OCI-LY7 (cell line): ENCODE results near the gene DMD. TPM values are rescaled to one million over a fixed set of nuclear protein-coding genes. Genes with fewer than 3 reads are reported as not detected.

Experiments
- BruUV-seq: library from RNA; stranded (reverse); fragments of 400-500 nt; replicated peaks from 2 replicates; lab custom pipeline; 2021; lab: Mats Ljungman, UMichigan
- CTCF ChIA-PET: fragments of 300-600 bp; sonication (Branson Sonifier 250); formaldehyde crosslinking; loops from one replicate; lab custom pipeline; 2022; ENCODE audit warnings: antibody characterized with exemption; ENCODE audit not compliant: unreplicated experiment; lab: Charles Lee
- POLR2A ChIA-PET: fragments of 300-600 bp; sonication (Branson Sonifier 250); formaldehyde crosslinking; loops from one replicate; lab custom pipeline; 2022; ENCODE audit warnings: antibody characterized with exemption; lab: Charles Lee
- DNase-seq: peaks from one replicate; pipeline ENCODE4 v3.0.0-alpha.2; 2015; ENCODE audit warnings: low spot score
- H2AFZ ChIP-seq: fragments of 200-600 bp; sonication (generic), shearing (Covaris generic); 2 replicates; pipeline ENCODE4 v1.6.1; 2014; ENCODE audit warnings: mild to moderate bottlenecking, antibody characterized with exemption, low read length, moderate library complexity
- H3K27ac ChIP-seq: fragments of 200-600 bp; sonication (generic); 2 replicates; pipeline ENCODE4 v1.5.1; 2014; ENCODE audit warnings: mixed run types, low read depth, mild to moderate bottlenecking, moderate library complexity, low read length, inconsistent platforms; ENCODE audit not compliant: poor library complexity, severe bottlenecking
- H3K36me3 ChIP-seq: fragments of 200-600 bp; sonication (generic); 2 replicates; pipeline ENCODE4 v1.6.1; 2014; ENCODE audit warnings: mild to moderate bottlenecking, antibody characterized with exemption, low read length, moderate library complexity, mixed read lengths; ENCODE audit not compliant: insufficient read depth
- H3K4me1 ChIP-seq: fragments of 200-600 bp; sonication (generic); 2 replicates; pipeline ENCODE4 v1.5.1; 2014; ENCODE audit warnings: mild to moderate bottlenecking, low read length; ENCODE audit not compliant: insufficient read depth, poor library complexity, severe bottlenecking
- H3K4me2 ChIP-seq: fragments of 200-600 bp; sonication (generic); 2 replicates; pipeline ENCODE4 v1.6.1; 2014; ENCODE audit warnings: mild to moderate bottlenecking, low read length
- H3K4me3 ChIP-seq: fragments of 200-600 bp; sonication (generic); 2 replicates; pipeline ENCODE4 v1.5.1; 2014; ENCODE audit warnings: mild to moderate bottlenecking, low read depth, low read length; ENCODE audit not compliant: poor library complexity, severe bottlenecking
- H3K79me2 ChIP-seq: fragments of 200-600 bp; sonication (generic); 2 replicates; pipeline ENCODE4 v1.6.1; 2016; ENCODE audit warnings: low read depth, mild to moderate bottlenecking, low read length, moderate library complexity, mixed read lengths; ENCODE audit not compliant: insufficient read depth
- H3K9me2 ChIP-seq: fragments of 200-600 bp; sonication (generic); 2 replicates; pipeline ENCODE4 v1.6.1; 2016; ENCODE audit warnings: mild to moderate bottlenecking, low read length, mixed read lengths; ENCODE audit not compliant: insufficient read depth
- H3K9me3 ChIP-seq: fragments of 200-600 bp; sonication (generic); 2 replicates; pipeline ENCODE4 v1.6.1; 2014; ENCODE audit warnings: mild to moderate bottlenecking, mixed run types, low read length, mixed read lengths
- H4K20me1 ChIP-seq: fragments of 200-600 bp; sonication (generic); 2 replicates; pipeline ENCODE4 v1.6.1; 2014; ENCODE audit warnings: mild to moderate bottlenecking, antibody characterized with exemption, low read length, moderate library complexity, mixed read lengths; ENCODE audit not compliant: insufficient read depth
- CTCF ChIP-seq: fragments of 200-600 bp; sonication (generic); conservative IDR thresholded peaks from 2 replicates; pipeline ENCODE4 v1.5.1; 2014; ENCODE audit warnings: mild to moderate bottlenecking, antibody characterized with exemption, low read length, moderate library complexity, mixed read lengths
- EZH2phosphoT487 ChIP-seq: fragments of 200-600 bp; sonication (generic); IDR thresholded peaks from 2 replicates; pipeline ENCODE4 v1.6.1; 2018; ENCODE audit warnings: low read depth, borderline replicate concordance, mild to moderate bottlenecking, mixed run types, antibody characterized with exemption, low read length, moderate library complexity, mixed read lengths
- intact Hi-C: fragments of 100-400 bp; cut with micrococcal nuclease; formaldehyde crosslinking; loops from one replicate; pipeline ENCODE4 v1.10.0; 2022; ENCODE audit not compliant: unreplicated experiment
- total RNA-seq, 2 experiments: library from RNA; depleted of rRNA in 1 of 2; stranded (reverse); fragments of >200 nt in 1 of 2; shearing (Covaris generic) in 1 of 2; gene quantifications; 2 replicates each; pipeline ENCODE4 v1.2.3, GENCODE V29; 2014 to 2022

Gene DMD
- total RNA-seq, 2 experiments from 2014 or later = 20.5 to 61.4 TPM

- DNase-seq = no peak
- intact Hi-C loops = no loop called here
- Histone ChIP-seq H3K27ac (no peak overlapping the region), H3K9me2 (no peaks in the 10 kb centered on the region), H2AFZ (no peak overlapping the region), H3K4me3 (no peak overlapping the region), H3K4me1 (no peaks in the 10 kb centered on the region), H3K4me2 (no peak overlapping the region), H3K9me3 (no peaks in the 10 kb centered on the region), H3K79me2 (no peaks in the 10 kb centered on the region), H3K36me3 (no peaks in the 10 kb centered on the region), H4K20me1 (no peaks in the 10 kb centered on the region)
- no peak for TF ChIP-seq CTCF
- TF ChIP-seq EZH2phosphoT487 = no peak
- POLR2A ChIA-PET = no interaction called here
- CTCF ChIA-PET = no interaction called here
- BruUV-seq = no TSS peak
These were observed 1195.2 kb downstream of the DMD start for GRCh38 chrX:32016195-32016594.

DNA sequence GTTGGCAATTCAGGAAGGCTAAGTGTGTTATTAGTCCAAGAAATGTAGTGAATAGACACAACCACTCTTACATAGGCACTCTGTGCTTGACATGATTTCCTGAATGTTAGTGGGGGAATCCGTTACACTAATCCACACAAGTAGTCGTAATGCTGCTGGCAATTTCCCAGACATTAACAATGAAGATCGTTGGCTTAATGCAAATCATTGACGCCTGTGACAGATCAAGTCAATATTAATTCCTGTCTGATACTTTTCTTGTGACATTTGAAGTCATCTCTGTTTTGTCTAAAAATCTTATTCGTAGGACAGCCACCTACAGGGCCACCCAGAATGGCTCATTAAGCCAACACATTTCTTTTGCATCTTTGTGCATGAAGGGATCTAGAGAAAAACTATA is 1200.4 kb downstream of the DMD start:
- POLR2A ChIA-PET = no interaction called here
- Histone ChIP-seq H3K9me3 (no peaks in the 10 kb centered on the region), H3K4me1 (no peaks in the 10 kb centered on the region), H4K20me1 (no peaks in the 10 kb centered on the region), H3K79me2 (no peaks in the 10 kb centered on the region), H2AFZ (no peak overlapping the region), H3K9me2 (no peaks in the 10 kb centered on the region), H3K27ac (no peak overlapping the region), H3K36me3 (no peaks in the 10 kb centered on the region), H3K4me3 (no peak overlapping the region), H3K4me2 (no peak overlapping the region)
- no TSS peak for BruUV-seq
- intact Hi-C loops = no loop called here
- CTCF ChIA-PET = no interaction called here
- TF ChIP-seq CTCF (no peak), EZH2phosphoT487 (no peak)
- DNase-seq = no peak

DNA sequence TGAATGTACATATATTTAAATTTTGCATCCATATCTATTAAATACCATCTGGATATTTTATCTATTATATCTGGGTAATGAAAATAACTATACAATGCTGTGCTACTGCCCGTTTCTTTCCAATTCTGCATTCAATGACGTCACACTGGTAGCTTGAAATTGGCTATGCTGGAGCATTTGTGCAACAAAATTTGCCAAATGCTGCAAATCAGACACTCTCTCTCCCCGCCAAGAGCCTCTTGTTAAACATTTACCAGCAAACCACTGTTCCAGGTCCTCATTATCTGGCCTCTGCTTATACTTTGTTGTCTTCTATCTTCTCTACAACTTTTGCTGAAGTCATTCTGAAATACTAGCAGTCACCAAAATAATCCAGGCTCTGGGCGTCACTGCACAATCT is 1201.1 kb downstream of the DMD start:
- Histone ChIP-seq H3K36me3 (no peaks in the 10 kb centered on the region), H3K79me2 (no peaks in the 10 kb centered on the region), H3K4me1 (no peaks in the 10 kb centered on the region), H2AFZ (no peak overlapping the region), H3K4me3 (no peak overlapping the region), H3K9me2 (no peaks in the 10 kb centered on the region), H3K9me3 (no peaks in the 10 kb centered on the region), H4K20me1 (no peaks in the 10 kb centered on the region), H3K4me2 (no peak overlapping the region), H3K27ac (no peak overlapping the region)
- CTCF ChIA-PET = no interaction called here
- intact Hi-C loops = no loop called here
- POLR2A ChIA-PET = no interaction called here
- BruUV-seq = no TSS peak
- no peak for DNase-seq
- TF ChIP-seq EZH2phosphoT487 = no peak
- no peak for TF ChIP-seq CTCF
